GM18502 (cell line): Measurements from ENCODE around the gene RHOBTB1.
"Not testable (repeated sequence)": the region's sequence is repeated elsewhere in the genome, so short reads cannot be mapped to it uniquely, and the experiment has no call there.

Experiments used
- ATAC-seq: cut with Tn5 transposase; IDR thresholded peaks from one replicate; pipeline ENCODE4 v1.9.1; 2021; ENCODE audit warnings: mild to moderate bottlenecking; ENCODE audit not compliant: unreplicated experiment, poor library complexity

RHOBTB1 gene

GRCh38 chr10:60832136-60832535 is 111.8 kb downstream of the RHOBTB1 start:
- ATAC-seq = not testable (repeated sequence)

DNA sequence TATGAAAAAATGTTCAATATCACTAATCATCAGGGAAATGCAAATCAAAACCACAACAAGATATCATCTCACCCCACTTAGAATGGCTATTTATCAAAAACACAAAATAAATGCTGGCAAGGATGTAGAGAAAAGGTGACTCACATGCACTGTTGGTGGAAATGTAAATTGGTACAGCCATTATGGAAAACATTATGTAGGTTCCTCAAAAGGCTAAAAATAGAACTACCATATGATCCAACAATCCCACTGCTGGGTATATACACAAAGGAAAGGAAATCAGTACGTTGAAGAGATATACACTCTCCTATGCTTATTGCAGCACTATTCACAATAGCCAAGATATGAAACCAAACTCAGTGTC is 115.5 kb downstream of the RHOBTB1 start:
- no peak for ATAC-seq

- no peak for ATAC-seq
These were observed 116.0 kb downstream of the RHOBTB1 start for GRCh38 chr10:60827791-60828488.

DNA sequence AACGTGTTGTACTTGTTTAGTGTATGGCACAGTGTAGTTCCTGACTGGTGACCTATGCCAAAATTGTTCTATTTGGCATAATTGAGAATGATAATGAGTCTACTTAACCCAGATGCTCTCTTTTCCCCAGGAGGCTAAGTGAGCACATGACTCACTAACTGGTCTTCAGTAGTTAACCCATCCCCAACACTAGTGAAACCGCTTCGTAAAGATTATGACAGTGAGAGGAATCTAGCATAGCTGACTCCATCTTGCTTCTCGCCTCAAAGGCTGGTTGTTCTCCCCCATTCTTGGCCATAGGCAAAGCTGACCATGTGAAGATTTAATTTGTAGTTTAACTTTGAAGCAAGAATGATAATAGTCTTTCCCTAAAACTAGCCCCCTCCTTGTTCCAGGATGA is 118.5 kb downstream of the RHOBTB1 start:
- no peak for ATAC-seq

DNA sequence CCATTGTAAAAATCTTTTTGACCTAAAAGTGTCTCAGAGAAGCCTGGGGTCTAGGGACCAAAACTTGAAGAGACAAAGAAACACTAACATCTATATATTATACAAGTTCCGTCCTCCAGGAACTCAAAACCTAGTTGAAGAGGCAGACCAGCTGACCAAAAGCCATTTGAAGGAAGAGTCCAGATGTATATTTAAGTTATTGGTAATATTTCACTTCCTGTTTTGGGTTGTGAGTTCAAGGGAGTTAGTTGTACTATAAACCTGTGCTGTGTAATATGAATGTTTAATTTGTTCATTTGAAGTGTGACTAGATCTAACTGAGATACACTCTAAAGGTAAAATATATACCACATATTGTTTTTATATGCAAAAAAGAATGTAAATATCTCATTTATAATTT is 120.7 kb downstream of the RHOBTB1 start:
- no peak for ATAC-seq

GRCh38 chr10:60822809-60823208 is 121.2 kb downstream of the RHOBTB1 start:
- no peak for ATAC-seq

DNA sequence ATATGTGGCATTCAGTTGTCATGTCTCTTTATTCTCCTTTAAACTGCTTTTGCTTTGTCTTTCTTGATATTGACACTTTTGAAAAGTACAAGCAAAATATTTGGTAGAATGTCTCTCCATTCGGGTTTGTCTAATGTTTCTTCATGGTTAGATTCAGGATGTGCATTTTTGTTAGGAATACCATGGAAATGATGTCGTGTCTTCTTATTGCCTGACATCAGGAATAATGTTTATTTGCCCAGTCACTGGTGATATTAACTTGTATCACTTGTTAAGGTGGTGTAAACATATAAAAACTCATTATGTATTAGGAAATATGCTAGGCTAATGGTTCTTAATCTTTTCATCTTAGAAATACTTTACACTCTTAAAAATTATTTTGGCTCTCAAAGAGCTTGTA is 122.3 kb downstream of the RHOBTB1 start:
- ATAC-seq = no peak

DNA sequence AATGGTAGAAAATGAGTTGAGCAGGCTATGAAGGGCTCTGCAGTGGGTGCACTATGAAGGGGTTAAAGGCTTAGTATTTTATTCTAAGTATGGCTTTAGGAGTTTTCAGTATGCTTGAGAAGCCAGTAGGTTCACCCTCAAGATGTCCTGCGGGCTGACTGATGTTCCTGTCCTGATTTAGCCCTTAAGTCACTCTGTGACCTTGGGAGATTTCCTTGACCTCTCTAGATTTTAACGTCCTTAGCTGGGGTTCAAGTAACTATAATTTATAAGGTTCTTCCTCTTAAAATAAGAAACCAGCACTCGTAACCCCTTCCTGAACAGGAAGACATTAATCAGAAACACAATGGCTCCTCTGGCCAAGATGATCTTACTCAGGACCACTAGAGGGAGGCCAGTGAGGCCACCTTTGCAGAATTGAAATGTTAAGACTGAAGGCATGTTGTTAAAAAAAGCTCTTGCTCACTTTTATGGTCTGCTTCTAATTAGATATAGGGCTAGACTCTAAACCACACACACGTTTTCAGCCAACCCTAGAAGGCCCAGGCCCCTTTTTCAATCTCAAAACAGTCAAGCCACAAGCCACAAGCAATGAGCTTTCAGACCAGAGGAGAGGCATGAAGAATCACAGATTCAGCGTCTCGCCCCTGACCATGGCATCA is 123.8 kb downstream of the RHOBTB1 start:
- peak; percentile 64 for ATAC-seq
